GM21367 (cell line): Measurements from ENCODE around the gene FBXL17.

Source experiments
- ATAC-seq: cut with Tn5 transposase; IDR thresholded peaks from one replicate; pipeline ENCODE4 v1.9.1; 2021; ENCODE audit not compliant: unreplicated experiment

FBXL17 gene

GRCh38 chr5:107919969-107920368 lies 461.9 kb downstream of the FBXL17 start:
- no peak for ATAC-seq

DNA sequence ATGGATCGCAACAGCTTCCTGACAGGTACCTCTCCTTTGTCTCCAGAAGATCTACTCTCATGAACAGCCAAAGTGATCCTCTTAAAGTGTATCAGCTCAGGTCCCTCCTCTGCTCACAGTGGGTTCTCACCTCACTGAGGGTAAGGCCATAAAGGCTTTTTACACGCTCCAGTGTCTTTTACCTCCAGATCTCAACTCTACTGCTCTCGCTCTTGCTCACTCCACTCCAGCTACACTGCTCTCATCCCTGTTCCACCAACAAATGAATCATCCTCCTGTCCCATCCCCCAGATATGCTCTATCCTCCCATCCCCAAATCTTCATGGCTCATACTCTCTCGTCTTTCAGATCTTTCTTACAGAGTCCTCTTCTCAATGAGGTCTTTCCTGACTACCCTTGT lies 462.5 kb downstream of the FBXL17 start:
- ATAC-seq, result no peak

DNA sequence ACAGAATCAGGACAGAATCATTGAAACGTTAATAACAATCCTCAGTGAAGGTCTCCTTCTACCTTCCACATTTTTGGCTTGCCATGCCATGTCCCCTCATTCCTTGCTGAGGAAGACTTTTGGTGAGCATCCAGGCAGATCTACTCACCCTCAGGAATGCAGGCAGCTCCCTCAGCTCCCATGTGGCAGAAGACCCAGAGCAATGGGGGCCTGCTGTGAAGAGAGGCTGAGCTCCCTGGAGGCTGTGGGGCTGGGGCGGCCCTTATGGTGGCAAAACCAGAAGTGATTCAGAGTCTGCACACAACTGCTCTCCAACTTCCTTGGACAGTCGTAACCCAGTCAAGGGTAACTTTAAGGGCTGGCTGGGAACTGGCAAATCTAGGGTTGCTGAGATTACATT lies 463.9 kb downstream of the FBXL17 start:
- no peak for ATAC-seq

DNA sequence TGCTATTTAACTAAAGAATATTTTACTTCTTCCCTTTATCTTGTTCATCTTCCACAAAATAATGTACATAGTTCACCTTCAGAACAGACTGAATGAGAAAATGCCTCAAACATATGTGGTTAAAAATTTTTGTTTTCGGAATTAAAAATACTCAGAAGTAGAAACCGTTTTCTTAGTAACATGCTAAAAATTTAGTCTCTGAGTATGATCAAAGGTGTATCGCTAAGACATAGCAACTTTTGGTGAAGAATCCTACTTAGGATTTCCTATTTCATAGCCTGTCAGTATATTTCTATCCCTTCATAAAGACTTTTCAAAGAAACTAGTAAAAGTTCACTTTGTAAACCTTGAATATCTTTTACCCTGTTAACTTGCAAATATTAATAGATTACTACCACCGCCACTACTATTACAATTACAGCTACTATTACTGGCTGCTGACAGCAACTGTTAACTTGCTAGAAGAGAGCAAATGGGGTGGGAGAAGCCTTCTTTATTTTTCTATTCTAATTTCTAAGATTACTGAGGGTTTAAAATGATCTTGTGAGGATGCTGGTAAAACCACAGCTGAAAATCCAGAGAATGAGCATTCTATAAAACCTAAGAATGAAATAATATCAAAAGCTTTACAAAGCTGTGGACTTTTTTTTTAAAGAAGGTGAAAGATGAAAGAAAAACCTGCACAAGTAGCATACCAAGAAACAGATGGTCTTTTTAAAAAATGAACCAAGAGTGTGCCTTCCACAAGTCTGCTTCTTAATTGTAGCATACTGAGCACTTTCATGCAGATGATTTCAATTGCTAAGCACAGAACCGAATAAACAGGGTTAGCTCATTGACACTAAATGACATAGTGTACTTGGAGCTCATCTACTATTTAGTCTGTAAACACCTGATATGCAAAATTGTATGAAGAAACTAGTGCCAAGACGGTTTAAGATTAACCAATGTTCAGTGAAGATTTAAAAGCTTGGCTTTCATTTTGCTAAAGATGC lies 464.9 kb downstream of the FBXL17 start:
- no peak for ATAC-seq

DNA sequence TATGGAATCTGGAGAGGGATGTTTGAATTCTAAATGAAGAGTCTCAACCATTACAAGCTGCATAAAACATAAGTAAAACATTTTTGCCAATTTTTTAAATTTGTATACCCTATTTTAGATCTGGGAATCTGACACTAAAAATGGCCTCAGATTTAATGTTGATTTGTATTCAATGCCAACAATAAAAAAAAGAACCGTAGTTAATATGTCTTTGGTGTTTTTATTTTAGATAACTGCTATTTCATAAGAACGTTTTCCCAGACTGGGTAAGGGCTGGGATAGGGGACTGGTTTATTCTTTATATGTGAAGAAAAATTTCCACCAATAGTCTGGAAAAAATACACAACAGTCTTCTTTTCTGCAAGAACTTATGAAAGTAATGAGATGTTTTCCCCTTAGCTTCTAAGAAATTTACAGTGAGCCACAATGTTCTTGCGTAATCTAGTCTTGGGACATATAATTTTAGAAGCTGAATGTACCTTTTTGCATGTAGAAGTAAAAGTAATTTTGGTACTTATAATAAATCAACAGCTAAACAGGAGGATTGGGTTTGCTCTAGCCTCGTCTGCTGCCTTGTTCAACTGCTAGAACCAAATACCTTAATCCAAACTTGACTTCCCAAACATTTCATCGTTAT lies 466.6 kb downstream of the FBXL17 start:
- ATAC-seq, result no peak

DNA sequence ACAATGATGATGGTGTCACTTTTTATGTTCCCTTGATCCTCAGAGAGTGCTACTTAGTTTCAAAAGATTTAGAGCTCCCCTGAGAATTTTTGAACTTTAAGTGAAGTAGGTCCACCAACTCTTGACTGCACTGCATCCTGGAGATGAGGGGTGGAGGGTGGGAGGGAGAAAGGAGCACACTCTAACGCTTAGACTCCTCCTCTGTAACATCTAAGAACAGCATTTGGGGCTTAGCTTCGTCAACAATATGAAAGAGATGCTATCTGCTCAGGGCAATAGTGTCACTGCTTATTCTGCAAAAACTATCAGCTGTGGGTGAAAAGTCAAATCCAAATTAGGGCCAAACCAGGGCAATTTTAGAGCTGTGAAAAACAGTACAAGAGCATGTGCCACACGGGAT lies 468.4 kb downstream of the FBXL17 start:
- no peak for ATAC-seq

GRCh38 chr5:107900721-107901120 lies 481.2 kb downstream of the FBXL17 start:
- ATAC-seq, result no peak

- no peak for ATAC-seq
Observed at GRCh38 chr5:107894361-107894760, 487.5 kb downstream of the FBXL17 start.

- no peak for ATAC-seq
Observed at GRCh38 chr5:107893642-107894041, 488.3 kb downstream of the FBXL17 start.

DNA sequence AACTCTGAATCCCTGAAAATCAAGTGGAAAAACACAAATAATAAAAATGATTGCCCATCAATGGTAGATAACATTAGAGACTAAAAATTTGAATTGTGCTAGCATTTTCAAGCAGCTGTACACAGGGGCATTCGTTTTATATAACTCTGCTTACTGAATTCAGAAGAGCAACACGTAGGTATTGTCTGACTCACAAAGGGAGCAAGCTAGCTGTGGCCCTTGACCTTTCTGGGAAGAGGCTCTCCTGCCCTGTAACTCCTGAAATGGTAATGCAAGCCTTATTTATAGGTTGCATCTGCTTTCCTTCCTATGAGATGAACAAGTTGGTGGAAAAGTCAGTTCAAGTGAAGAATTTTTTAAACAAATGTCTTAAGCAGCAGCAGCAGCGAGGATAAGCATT lies 492.5 kb downstream of the FBXL17 start:
- ATAC-seq, result no peak

DNA sequence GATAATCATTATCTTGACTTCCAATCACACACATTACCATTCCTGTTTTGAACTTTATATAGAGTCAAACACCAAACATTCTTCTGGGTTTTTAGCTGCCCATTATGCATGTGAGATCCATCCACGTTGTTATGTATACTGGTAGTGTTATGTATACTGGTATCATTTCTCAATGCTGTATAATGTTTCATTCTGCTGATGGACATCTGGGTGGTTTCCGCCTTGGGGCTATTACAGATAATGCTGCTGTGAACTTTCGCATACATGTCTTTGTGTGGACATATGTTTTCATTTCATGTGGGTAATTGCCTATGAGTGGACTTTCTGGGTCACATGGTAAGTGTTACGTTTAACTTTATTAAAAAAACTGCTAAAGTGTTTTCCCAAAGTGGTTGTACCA lies 493.4 kb downstream of the FBXL17 start:
- ATAC-seq, result no peak

GRCh38 chr5:107887166-107887943 lies 494.5 kb downstream of the FBXL17 start:
- ATAC-seq, result no peak

- no peak for ATAC-seq
Observed at GRCh38 chr5:107885601-107886000, 496.3 kb downstream of the FBXL17 start.

- ATAC-seq, result no peak
Observed at GRCh38 chr5:107884871-107885270, 497.0 kb downstream of the FBXL17 start.

DNA sequence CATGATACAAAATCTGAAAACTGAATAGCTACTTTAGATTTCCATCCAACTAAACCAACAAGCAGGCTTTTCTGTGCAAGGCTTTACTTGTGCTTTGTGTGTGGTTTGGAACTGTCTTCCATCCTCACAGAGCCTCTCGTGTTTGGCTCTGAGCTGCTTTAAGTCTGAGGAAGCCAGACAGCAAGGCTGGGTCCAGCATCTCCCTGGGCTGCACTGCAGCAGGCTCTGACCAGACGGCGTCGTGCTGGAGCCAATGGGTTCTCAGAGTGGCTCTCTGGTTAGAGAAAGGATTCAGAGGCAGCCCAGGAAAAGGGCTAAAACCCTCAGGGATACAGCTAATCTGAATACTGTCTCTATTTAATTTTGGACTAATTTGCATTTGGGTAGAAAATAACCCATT lies 503.2 kb downstream of the FBXL17 start:
- ATAC-seq, result no peak

DNA sequence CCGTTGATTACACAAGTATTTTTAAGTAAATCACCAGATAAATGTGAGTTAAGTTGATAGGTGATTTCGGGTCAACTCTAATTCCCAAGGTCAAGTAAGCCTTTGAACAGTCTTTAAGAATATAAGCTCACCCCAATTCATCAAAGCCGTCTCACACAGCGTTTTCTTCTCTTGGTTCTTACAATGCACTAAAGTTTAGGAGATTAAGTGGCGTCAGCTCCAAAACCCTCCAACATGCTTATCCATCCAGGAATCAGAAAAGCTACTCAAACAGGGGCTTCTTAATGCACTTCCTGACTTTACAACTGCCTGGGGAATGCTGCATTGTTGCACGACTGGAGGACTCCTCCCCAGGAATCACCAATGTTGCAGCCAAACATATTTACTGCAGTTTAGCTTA lies 505.0 kb downstream of the FBXL17 start:
- ATAC-seq, result no peak

DNA sequence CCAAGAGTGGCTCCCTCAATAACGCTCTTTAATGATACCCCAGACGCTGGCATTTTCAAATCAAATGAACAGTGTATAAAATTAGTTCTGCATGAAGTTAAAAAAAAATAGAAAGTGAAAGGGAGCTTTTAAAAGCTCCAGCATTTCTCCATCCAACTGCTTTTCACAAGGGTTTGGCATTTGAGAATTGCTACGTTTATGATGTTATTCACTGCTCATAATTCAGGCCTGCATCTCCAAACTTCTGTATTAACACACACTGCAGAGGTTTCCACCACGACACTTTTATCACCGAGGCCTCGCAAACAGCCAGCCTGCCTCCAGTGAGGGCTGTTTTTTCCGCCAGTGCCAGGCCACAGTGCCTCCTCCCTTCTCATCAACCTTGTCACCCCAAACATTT lies 505.6 kb downstream of the FBXL17 start:
- ATAC-seq, result no peak

DNA sequence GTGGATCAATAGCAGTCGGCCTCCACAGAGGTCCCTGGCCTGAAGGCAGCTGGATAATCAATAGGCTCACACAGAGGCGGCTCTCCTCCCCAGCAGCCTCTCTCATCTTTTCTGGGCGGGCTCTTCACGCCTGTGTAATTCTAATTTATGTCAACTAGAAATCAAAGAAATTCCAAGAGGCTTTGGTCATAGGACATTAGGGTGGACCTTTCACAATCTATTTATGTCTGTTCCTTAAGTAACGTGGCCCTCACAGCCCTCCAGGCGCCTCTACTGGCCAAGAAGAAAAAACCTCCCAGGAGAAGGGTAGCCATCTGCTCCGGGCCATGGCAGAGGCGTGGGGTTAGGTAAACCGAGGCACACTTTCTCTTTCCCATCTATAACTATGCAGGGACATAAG lies 506.1 kb downstream of the FBXL17 start:
- no peak for ATAC-seq

- ATAC-seq, result no peak
Observed at GRCh38 chr5:107874795-107875194, 507.1 kb downstream of the FBXL17 start.

DNA sequence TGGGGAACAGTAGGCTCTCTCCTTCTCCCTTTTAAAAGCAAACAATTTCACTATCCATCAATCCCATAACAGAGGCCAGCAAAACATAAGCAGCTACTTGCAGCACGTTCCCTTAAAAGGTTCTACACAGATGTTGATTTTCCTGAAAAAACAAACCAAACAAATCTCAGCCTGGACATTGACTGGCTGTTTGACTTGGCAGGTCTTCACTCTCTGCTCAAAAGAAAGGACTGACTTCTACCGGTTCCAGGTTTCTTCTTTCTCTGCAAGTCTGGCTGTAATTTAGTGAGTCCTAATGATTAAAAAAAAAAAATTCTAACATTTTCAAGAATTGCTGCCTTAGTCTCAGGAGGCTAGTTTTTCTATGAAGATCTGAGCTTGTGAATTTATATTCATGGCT lies 508.0 kb downstream of the FBXL17 start:
- ATAC-seq, result no peak

DNA sequence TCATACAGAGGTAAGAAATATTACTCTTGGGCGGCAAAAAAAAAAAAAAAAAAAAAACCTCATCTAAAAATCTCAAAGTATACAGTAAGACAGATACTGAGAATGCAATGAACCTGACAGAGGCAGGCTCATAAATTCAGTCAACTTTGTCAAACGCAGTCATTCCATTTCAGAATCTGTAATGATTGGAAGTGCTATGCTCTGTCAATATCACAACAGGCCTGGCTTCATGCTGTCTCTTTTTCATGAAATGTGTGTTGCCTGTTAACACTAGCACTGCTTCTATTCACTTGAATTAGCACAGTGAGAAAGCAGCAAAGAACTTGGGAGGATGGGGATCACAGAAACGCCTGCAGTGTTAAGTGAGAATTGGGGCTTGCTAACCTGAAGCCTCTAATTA lies 510.9 kb downstream of the FBXL17 start:
- ATAC-seq, result no peak
